ENCODE results near the gene PARD3. TPM values are rescaled to one million over a fixed set of nuclear protein-coding genes. Genes with fewer than 3 reads are reported as not detected.
"Not testable (repeated sequence)": the region's sequence is repeated elsewhere in the genome, so short reads cannot be mapped to it uniquely, and the experiment has no call there.

PARD3 gene
- total RNA-seq, 2 experiments from 2014 or later: 0.15 to 0.18 TPM

DNA sequence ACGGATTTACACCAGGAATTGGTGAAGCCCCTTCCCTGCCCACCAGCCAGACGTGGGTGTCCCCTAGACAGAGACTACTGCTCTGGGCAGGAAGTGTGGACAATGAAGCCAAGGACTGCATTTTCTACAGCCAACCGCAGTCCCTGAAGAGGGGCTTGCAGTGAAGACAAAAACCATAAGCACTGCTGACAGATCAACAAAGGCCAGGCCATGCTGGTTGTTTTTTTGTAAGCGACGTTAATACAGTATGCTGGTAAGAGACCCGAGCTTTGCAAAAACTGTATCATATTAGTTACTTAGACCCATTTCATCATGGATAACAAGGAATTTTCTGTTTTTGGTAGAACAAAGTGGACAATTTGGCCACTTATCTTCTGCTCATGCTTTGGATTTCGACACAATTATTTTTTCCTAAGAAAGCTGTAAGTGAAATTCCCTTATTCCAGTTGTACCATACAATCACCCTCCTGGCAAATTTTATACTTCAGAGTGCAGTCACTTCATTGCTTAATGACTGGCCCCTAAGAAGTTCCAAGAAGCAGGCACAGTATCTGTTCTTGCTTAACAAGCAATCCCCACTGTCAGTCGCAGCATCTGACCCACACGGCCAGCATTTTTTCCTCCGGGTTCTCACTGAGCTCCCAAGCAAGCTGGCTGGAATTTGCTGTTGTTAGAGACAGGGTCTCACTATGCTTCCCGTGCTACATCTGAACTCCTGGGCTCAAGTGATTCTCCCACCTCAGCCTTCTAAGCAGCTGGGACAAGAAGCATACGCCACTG, 163.5 kb downstream of the PARD3 start:
- DNase-seq: no peak
- H3K4me1 Mint-ChIP-seq: no peaks in the 10 kb centered on the region
- POLR2A ChIA-PET: no interaction called here
- H3K4me3 Mint-ChIP-seq: no peak overlapping the region
- H3K27ac Mint-ChIP-seq: no peak overlapping the region
- no peaks in the 10 kb centered on the region for H3K36me3 Mint-ChIP-seq (ENCODE audit: low read depth)
- no peaks in the 10 kb centered on the region for H3K9me3 Mint-ChIP-seq
- peaks cover 5% of the 10 kb centered on the region for H3K27me3 Mint-ChIP-seq
- CTCF ChIA-PET: interaction anchor here (0.9 kb wide), 1 partner anchor 13 kb away, joined by 3 read pairs; no protein-coding TSS in a partner anchor

DNA sequence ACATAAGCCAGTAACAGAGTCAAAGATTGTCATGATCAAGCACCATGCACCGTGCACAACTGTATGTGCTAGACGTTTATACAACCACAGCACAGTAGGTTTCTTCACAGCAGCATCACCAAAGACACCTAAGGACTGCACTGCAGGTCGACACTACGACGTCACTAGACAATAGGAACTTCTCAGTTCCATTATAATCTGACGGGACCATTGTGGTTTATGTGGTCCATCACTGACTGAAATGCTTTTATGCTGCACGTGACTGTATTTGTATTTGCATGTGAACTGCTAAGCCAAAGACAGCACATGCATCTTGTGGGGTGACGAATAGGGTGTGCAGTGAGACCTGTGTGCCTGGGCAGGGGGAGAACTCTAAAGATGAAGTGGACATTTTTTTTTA, 164.9 kb downstream of the PARD3 start:
- Mint-ChIP-seq H3K9me3 (no peaks in the 10 kb centered on the region), H3K4me3 (no peak overlapping the region), H3K36me3 (ENCODE audit: low read depth) (no peaks in the 10 kb centered on the region), H3K27ac (no peak overlapping the region), H3K27me3 (peaks cover 4% of the 10 kb centered on the region), H3K4me1 (no peaks in the 10 kb centered on the region)
- ChIA-PET CTCF (interaction anchor here (4.7 kb wide), 1 partner anchor 12 kb away, joined by 21 read pairs; no protein-coding TSS in a partner anchor), POLR2A (no interaction called here)
- no peak for DNase-seq

DNA sequence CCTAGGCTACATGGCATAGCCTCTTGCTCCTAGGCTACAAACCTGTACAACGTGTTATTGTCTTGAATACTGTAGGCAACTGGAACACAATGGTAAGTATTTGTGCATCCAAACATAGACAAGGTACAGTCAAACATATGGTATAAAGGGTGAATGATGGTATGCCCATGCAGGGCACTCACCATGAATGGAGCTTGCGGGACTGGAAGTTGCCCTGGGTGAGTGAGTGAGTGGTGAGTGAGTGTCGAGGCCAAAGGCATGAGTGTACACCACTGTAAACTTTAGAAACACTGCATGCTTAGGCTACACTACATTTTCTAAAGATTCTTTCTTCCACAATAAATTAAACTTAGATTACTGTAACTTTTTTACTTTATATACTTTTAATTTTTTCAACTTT, 165.7 kb downstream of the PARD3 start:
- no peak overlapping the region for H3K27ac Mint-ChIP-seq
- H3K4me1 Mint-ChIP-seq: no peaks in the 10 kb centered on the region
- CTCF ChIA-PET: interaction anchor here (4.7 kb wide), 1 partner anchor 12 kb away, joined by 21 read pairs; no protein-coding TSS in a partner anchor
- H3K9me3 Mint-ChIP-seq: no peaks in the 10 kb centered on the region
- peaks cover under 1% of the 10 kb centered on the region for H3K27me3 Mint-ChIP-seq
- POLR2A ChIA-PET: no interaction called here
- H3K4me3 Mint-ChIP-seq: no peak overlapping the region
- DNase-seq: no peak
- no peaks in the 10 kb centered on the region for H3K36me3 Mint-ChIP-seq (ENCODE audit: low read depth)

DNA sequence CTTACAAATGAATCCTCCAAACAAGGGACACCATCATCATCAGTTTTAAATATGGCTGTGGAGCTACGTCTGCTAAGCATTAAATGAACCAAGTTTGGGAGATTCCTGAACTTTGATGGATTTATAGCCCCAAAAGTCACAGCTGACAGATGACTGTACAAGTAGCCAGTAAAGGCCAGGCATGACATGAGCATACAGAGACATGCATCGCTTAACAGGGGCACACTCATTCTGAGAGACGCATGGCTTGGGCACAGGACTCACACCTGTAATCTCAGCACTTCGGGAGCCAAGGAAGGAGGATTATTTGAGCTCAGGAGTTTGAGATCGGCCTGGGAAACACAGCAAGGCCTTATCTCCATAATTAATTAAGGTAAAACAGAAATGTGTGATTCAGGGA, 166.2 kb downstream of the PARD3 start:
- no peaks in the 10 kb centered on the region for H3K4me1 Mint-ChIP-seq
- no peaks in the 10 kb centered on the region for H3K36me3 Mint-ChIP-seq (ENCODE audit: low read depth)
- H3K27ac Mint-ChIP-seq: no peak overlapping the region
- DNase-seq: no peak
- ChIA-PET POLR2A (no interaction called here), CTCF (interaction anchor here (4.7 kb wide), 1 partner anchor 11 kb away, joined by 21 read pairs; no protein-coding TSS in a partner anchor)
- no peaks in the 10 kb centered on the region for H3K27me3 Mint-ChIP-seq
- no peaks in the 10 kb centered on the region for H3K9me3 Mint-ChIP-seq
- H3K4me3 Mint-ChIP-seq: no peak overlapping the region

DNA sequence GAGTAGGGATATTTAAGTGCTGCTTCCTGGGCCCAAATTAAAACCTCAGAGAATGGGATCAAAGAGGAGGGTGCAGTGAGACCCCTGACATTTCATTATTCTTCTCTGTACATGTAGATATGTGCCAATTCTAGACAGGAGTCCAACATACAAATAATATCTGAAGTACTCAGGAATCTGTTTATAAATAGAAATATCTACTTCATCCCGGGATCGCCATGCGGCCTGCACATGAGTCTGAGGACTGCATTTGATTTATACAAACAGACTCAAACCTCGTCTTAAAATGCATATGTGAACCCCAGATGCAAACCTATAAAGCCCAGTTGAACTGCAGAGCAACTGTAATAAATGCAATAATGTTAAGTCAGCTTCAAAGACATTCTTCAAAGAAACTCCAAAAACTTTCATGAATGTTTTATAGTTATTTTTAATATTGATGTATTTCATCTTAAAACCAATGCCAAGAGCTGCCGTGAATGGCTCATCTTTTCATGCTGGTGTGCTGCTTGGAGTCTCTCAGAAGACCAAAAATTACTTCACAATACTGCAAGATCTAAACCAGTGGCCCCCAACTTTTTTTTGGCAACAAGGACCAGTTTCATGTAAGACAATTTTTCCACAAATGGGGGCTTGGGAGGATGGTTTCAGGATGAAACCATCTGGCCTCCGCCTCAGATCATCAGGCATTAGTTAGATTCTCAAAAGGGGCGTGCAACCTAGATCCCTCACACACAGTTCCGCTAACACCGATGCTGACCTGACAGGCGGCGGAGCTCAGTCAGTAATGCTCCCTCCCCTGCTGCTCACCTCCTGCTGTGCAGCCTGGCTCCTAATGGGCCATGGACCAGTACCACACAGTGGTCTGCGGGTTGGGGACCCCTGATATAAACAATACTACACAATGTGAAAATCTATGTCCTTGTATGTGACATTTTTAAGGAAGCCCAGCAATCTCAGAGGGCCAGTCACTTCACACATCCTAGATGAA, 166.9 kb downstream of the PARD3 start:
- ChIA-PET POLR2A (no interaction called here), CTCF (interaction anchor here (4.7 kb wide), 1 partner anchor 10 kb away, joined by 21 read pairs; no protein-coding TSS in a partner anchor)
- Mint-ChIP-seq H3K4me3 (no peak overlapping the region), H3K9me3 (no peaks in the 10 kb centered on the region), H3K27me3 (no peaks in the 10 kb centered on the region), H3K36me3 (ENCODE audit: low read depth) (no peaks in the 10 kb centered on the region), H3K27ac (no peak overlapping the region), H3K4me1 (no peaks in the 10 kb centered on the region)
- DNase-seq: no peak

DNA sequence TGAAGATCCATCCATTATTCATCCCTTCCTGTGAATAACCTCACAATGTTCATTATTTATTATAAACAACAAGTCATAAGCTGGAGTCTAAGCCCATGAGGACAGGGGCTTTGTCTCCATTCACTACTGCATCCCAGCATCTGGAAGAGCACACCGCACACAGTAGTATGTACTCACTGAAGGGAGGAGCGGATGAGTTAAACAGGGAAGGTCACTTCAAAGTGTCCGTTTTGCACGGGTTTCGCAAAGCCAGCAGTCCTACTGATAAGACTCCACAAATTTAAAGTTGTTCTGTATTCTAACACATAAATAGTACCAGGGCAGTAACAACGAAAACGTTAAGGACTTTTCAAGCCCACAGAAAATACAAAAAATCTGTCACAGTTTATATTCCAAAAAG, 167.9 kb downstream of the PARD3 start:
- H3K27ac Mint-ChIP-seq: no peak overlapping the region
- no peaks in the 10 kb centered on the region for H3K36me3 Mint-ChIP-seq (ENCODE audit: low read depth)
- H3K9me3 Mint-ChIP-seq: no peaks in the 10 kb centered on the region
- POLR2A ChIA-PET: no interaction called here
- CTCF ChIA-PET: interaction anchor here (1.1 to 4.7 kb wide), 2 partner anchors 8 to 9 kb away, joined by 4 to 21 read pairs; no protein-coding TSS in a partner anchor
- H3K4me1 Mint-ChIP-seq: no peaks in the 10 kb centered on the region
- H3K4me3 Mint-ChIP-seq: no peak overlapping the region
- DNase-seq: no peak
- H3K27me3 Mint-ChIP-seq: no peaks in the 10 kb centered on the region

DNA sequence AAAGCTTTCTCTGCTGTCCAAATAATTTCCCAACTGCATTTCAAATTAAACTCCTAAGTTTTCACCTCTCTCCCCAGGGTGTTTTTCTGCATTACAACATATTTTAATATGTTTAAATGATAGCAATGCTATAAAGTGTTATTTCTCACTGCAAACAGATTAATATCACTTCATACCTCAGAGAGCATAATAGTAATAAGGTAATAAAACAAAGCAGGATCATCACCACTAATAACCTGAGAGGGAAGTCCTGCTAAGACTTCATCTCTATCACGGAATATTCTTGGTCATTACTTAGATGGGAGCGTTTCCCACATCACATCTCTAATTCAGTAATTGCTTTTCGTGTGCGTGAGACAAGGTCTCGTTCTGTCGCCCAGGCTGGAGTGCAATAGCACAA, 168.8 kb downstream of the PARD3 start:
- H3K4me3 Mint-ChIP-seq: no peak overlapping the region
- no peaks in the 10 kb centered on the region for H3K9me3 Mint-ChIP-seq
- DNase-seq: no peak
- H3K27me3 Mint-ChIP-seq: no peaks in the 10 kb centered on the region
- H3K4me1 Mint-ChIP-seq: no peaks in the 10 kb centered on the region
- ChIA-PET CTCF (interaction anchor here (1.1 to 4.7 kb wide), 2 partner anchors 9 kb away, joined by 4 to 21 read pairs; no protein-coding TSS in a partner anchor), POLR2A (no interaction called here)
- H3K27ac Mint-ChIP-seq: no peak overlapping the region
- no peaks in the 10 kb centered on the region for H3K36me3 Mint-ChIP-seq (ENCODE audit: low read depth)

DNA sequence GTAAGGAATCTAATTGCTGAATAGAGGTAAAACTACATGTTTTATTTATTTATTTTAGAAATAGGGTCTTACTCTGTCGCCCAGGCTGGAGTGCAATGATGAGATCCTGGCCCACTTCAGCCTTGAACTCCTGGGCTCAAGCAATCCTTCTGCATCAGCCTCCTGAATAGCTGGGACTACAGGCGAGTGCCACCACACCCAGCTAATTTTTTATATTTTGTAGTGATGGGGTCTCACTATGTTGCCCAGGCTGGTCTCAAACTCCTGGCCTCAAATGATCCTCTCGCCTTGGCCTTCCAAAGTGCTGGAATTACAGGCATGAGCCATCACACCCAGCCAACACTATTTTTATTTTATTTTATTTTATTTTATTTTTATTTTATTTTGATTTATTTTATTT, 170.3 kb downstream of the PARD3 start:
- H3K9me3 Mint-ChIP-seq; DNase-seq; CTCF ChIA-PET; POLR2A ChIA-PET; H3K4me1 Mint-ChIP-seq; H3K36me3 Mint-ChIP-seq (ENCODE audit: low read depth); H3K27ac Mint-ChIP-seq; H3K4me3 Mint-ChIP-seq; H3K27me3 Mint-ChIP-seq: not testable (repeated sequence)

DNA sequence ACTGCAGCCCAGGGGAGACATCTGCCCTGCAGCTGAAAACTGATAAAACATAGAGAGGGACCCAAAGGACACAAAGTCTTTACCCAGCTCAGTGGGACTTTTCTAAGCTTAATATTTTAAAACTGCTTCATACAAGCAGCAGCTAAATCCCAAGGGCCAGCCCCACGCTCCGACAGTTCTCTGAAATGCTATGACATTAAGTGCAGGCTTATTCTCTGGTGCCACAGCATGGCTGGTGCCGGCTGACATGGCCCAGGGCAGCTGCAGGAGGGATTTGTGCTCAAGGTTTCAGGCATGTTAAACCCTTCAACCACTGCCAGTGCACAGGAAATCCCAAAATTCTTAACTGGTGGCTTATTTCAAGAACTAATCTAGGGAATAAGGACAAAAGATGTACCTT, 170.9 kb downstream of the PARD3 start:
- POLR2A ChIA-PET: no interaction called here
- H3K4me1 Mint-ChIP-seq: no peaks in the 10 kb centered on the region
- H3K36me3 Mint-ChIP-seq (ENCODE audit: low read depth): no peaks in the 10 kb centered on the region
- no peak for DNase-seq
- no peak overlapping the region for H3K27ac Mint-ChIP-seq
- H3K9me3 Mint-ChIP-seq: no peaks in the 10 kb centered on the region
- H3K27me3 Mint-ChIP-seq: no peaks in the 10 kb centered on the region
- H3K4me3 Mint-ChIP-seq: no peak overlapping the region
- CTCF ChIA-PET: no interaction called here

DNA sequence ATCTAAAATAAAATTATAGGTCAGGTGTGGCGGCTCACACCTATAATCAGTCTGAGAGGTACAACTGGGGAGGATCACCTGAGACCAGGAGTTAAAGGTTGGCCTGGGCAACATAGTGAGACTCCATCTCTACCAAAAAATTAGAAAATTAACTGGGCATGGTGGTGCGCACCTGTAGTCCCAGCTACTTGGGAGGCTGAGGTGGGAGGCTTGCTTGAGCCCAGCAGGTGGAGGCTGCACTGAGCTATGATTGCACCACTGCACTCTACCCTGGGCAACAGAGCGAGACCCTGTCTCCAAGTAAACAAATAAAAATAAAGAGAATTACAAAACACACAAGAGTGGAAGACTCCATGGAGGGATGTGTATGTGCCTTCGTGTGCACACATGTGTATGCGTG, 171.5 kb downstream of the PARD3 start:
- DNase-seq: no peak
- Mint-ChIP-seq H3K27ac (no peak overlapping the region), H3K4me1 (no peaks in the 10 kb centered on the region), H3K36me3 (ENCODE audit: low read depth) (no peaks in the 10 kb centered on the region), H3K4me3 (no peak overlapping the region), H3K9me3 (no peaks in the 10 kb centered on the region), H3K27me3 (no peaks in the 10 kb centered on the region)
- ChIA-PET CTCF (no interaction called here), POLR2A (no interaction called here)

DNA sequence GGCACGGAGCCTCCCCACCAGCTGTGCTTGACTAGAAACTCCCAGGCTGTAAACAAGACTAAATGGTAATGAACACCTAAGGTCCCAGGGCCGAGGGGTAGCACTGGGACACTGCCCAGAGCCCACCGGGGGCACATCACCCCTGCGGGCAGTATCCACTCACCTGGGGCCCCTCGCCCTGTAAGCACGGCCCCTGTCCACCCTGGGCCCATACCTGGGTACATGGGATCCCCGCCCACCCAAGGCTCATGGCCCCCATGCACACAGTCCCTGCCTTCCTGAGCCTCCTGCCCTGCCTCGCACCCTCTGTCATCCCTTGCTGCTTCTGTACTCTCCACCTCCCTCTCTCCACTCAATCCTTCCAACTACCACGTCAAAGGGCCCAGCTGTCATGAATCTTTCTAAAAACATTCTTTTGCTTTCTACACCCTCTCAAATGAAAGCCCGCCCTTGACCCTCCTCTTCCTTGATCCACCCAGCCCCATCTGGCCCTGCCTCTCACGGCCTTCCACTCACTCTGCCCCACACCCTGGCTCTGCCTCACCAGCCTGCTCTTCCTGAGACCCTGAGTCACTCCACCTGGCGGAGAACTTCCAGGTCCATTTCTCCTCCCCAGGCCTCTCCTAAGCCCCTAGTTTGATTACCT, 173.1 kb downstream of the PARD3 start:
- ChIA-PET POLR2A (no interaction called here), CTCF (no interaction called here)
- H3K27ac Mint-ChIP-seq: no peak overlapping the region
- no peak overlapping the region for H3K4me3 Mint-ChIP-seq
- no peaks in the 10 kb centered on the region for H3K9me3 Mint-ChIP-seq
- no peaks in the 10 kb centered on the region for H3K36me3 Mint-ChIP-seq (ENCODE audit: low read depth)
- no peaks in the 10 kb centered on the region for H3K27me3 Mint-ChIP-seq
- peaks cover 2% of the 10 kb centered on the region for H3K4me1 Mint-ChIP-seq
- DNase-seq: no peak

DNA sequence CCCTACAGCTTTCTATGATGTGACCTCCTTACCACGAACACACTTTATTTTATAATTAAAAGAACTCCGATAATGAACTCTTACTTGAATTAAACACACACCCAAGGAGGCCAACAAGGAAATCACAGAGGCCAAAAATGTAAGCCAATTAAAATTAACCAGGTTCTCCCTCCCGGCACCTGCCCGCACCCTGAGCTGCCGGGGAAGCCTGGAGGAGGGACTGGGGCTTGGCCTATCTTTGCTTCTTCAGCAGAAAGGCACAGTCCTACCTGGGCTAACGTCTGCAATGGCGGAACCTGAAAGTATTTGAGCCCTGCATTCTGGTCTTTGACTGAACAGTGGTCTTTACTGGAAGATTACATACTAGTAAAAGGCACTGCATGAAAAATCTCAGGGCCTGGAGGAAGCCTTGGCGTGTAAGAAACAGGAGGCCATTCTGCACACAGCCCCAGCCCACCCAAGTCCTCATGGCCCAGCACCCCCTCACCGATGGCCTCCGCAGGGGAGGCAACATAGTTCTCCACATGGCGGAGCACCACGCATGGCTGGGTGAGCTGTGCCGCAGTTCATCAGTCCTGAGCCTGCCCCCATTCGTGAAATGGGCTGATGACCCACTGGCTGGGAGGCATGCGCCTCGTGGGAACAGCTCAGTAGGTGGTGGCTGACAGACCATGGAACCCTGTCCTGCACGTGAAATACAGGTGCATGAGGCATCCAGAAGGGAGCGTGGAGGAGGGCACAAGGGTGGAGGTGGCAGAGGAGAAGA, 173.8 kb downstream of the PARD3 start:
- Mint-ChIP-seq H3K27me3 (no peaks in the 10 kb centered on the region), H3K36me3 (ENCODE audit: low read depth) (no peaks in the 10 kb centered on the region), H3K9me3 (no peaks in the 10 kb centered on the region), H3K4me1 (peaks cover 2% of the 10 kb centered on the region), H3K4me3 (no peak overlapping the region), H3K27ac (no peak overlapping the region)
- DNase-seq: no peak
- POLR2A ChIA-PET: no interaction called here
- CTCF ChIA-PET: interaction anchor here (0.7 to 2.7 kb wide), 3 partner anchors 14 to 50 kb away, joined by 3 to 5 read pairs (median 3); no protein-coding TSS in a partner anchor

All from activated CD4-positive, alpha-beta memory T cell treated with anti-CD3 and anti-CD28 coated beads, Interleukin-2, amount 10 ng/mL, durations not matched to agents 7 days and 5 days (primary cell).